HepG2 (cell line): Measurements from ENCODE around the gene ZNF254. TPM values are rescaled to one million over a fixed set of nuclear protein-coding genes. Genes with fewer than 3 reads are reported as not detected.
A peak's percentile ranks its signal among the peaks of the same experiment; 100 is the strongest.

Source experiments
- ATAC-seq: fragments of 200-7000 bp; cut with Tn5 transposase; 3 replicates; pipeline ENCODE4 v1.9.1; 2020; ENCODE audit warnings: mild to moderate bottlenecking, moderate library complexity
- BruUV-seq: library from RNA; stranded (reverse); fragments of 400-500 nt; replicated peaks from 2 replicates; lab custom pipeline; 2021; lab: Mats Ljungman, UMichigan
- CTCF ChIA-PET: fragments of 300-600 bp; formaldehyde crosslinking; extraction: SDS; loops from one replicate; lab custom pipeline; 2021; ENCODE audit warnings: low total read pairs, inconsistent platforms, low intra/inter-chr PET ratio; lab: Yijun Ruan, JAX
- POLR2A ChIA-PET: fragments of 350-600 bp; sonication (Branson Sonifier 250); formaldehyde crosslinking; loops from one replicate; lab custom pipeline; 2020; ENCODE audit warnings: antibody characterized with exemption, inconsistent platforms; lab: Yijun Ruan, JAX
- DNase-seq: peaks from one replicate; pipeline ENCODE4 v3.0.0-alpha.2; 2015; ENCODE audit warnings: low spot score
- FAIRE-seq: peaks from 3 replicates; lab custom pipeline; 2011; peaks lifted over from hg19 to GRCh38; lab: Jason Lieb, UNC
- H2AFZ ChIP-seq: one replicate; pipeline ENCODE4 v1.6.1; 2011; ENCODE audit warnings: low read length, inconsistent platforms
- H3K27ac ChIP-seq: fragments of 300-600 bp; 3 replicates; pipeline ENCODE4 v1.8.0; 2011; ENCODE audit warnings: mixed run types, mild to moderate bottlenecking, mixed read lengths, low read length, inconsistent platforms; ENCODE audit not compliant: insufficient read depth; ENCODE audit errors: extremely low read length
- H3K27me3 ChIP-seq, 2 experiments: fragments of 200-600 bp in 1 of 2; 2 replicates in 1 of 2; 3 replicates in 1 of 2; pipeline versions ENCODE4 v1.6.0 to v1.8.0; 2011; ENCODE audit warnings: low read length in 2 of 2, mild to moderate bottlenecking in 2 of 2, moderate library complexity in 2 of 2, inconsistent platforms in 1 of 2; ENCODE audit not compliant: insufficient read depth in 2 of 2, control insufficient read depth in 1 of 2
- H3K36me3 ChIP-seq, 2 experiments: fragments of 200-600 bp in 1 of 2; replicated peaks in 1 of 2; 2 replicates in 1 of 2; 3 replicates in 1 of 2; pipeline versions ENCODE4 v1.5.1 to v1.8.0; 2011; ENCODE audit warnings: low read length in 2 of 2, inconsistent platforms in 1 of 2; ENCODE audit not compliant: insufficient read depth in 2 of 2, control insufficient read depth in 1 of 2
- H3K4me1 ChIP-seq: 2 replicates; pipeline ENCODE4 v1.5.1; 2012; ENCODE audit warnings: low read length, inconsistent platforms; ENCODE audit not compliant: insufficient read depth
- H3K4me2 ChIP-seq: 2 replicates; pipeline ENCODE4 v1.6.0; 2011; ENCODE audit warnings: low read depth, low read length, inconsistent platforms
- H3K4me3 ChIP-seq, 3 experiments: fragments of 200-600 bp in 1 of 3; sonication (generic), shearing (Covaris generic) in 1 of 3; replicated peaks in 1 of 3; 2 replicates each; pipeline ENCODE4 v1.5.1; 2011 to 2016; ENCODE audit warnings: low read length in 3 of 3, inconsistent platforms in 2 of 3, low read depth in 2 of 3, mild to moderate bottlenecking in 2 of 3, control low read depth in 1 of 3, mixed read lengths in 1 of 3; ENCODE audit not compliant: insufficient read depth in 1 of 3
- H3K79me2 ChIP-seq: one replicate; pipeline ENCODE4 v1.6.1; 2011; ENCODE audit warnings: low read length, inconsistent platforms; ENCODE audit not compliant: insufficient read depth
- H3K9ac ChIP-seq: 2 replicates; pipeline ENCODE4 v1.6.0; 2011; ENCODE audit warnings: mild to moderate bottlenecking, low read depth, low read length, inconsistent platforms; ENCODE audit not compliant: insufficient read depth
- H3K9me3 ChIP-seq: 2 replicates; pipeline ENCODE4 v1.5.1; 2012; ENCODE audit warnings: mild to moderate bottlenecking, low read length
- H4K20me1 ChIP-seq: 2 replicates; pipeline ENCODE4 v1.6.0; 2011; ENCODE audit warnings: inconsistent platforms, mild to moderate bottlenecking, low read length, moderate library complexity; ENCODE audit not compliant: insufficient read depth
- FOSL2 ChIP-seq: sonication (generic); formaldehyde crosslinking; IDR thresholded peaks from 2 replicates; pipeline ENCODE4 v1.4.0; 2020; ENCODE audit warnings: missing genetic modification reagents
- FOXC1 ChIP-seq: sonication (generic); formaldehyde crosslinking; IDR thresholded peaks from 2 replicates; pipeline ENCODE4 v1.8.0; 2022; ENCODE audit warnings: mild to moderate bottlenecking, missing genetic modification reagents, borderline replicate concordance
- FOXO1 ChIP-seq: sonication (generic); formaldehyde crosslinking; IDR thresholded peaks from 2 replicates; pipeline ENCODE4 v1.4.0; 2020; ENCODE audit warnings: missing genetic modification reagents
- MTA3 ChIP-seq: sonication (generic); formaldehyde crosslinking; IDR thresholded peaks from 2 replicates; pipeline ENCODE4 v1.4.0; 2020; ENCODE audit warnings: missing genetic modification reagents
- PRPF4 ChIP-seq: fragments of 200-400 bp; formaldehyde crosslinking; IDR thresholded peaks from 2 replicates; pipeline ENCODE4 v1.6.1; 2016; ENCODE audit warnings: low read length, low read depth; ENCODE audit not compliant: poor library complexity, severe bottlenecking
- RFX3 ChIP-seq: IDR thresholded peaks from 2 replicates; pipeline ENCODE4 v1.6.1; 2016; ENCODE audit warnings: missing biosample characterization, missing genetic modification reagents
- TAF15 ChIP-seq: fragments of 200-400 bp; formaldehyde crosslinking; IDR thresholded peaks from one replicate; pipeline ENCODE4 v1.6.1; 2018; ENCODE audit warnings: mild to moderate bottlenecking, low read depth, low read length; ENCODE audit not compliant: poor library complexity, severe bottlenecking
- TBX3 ChIP-seq: fragments of 450-650 bp; IDR thresholded peaks from 2 replicates; pipeline ENCODE4 v1.6.1; 2017; ENCODE audit warnings: antibody characterized with exemption, mild to moderate bottlenecking, inconsistent platforms, borderline replicate concordance
- TSC22D2 ChIP-seq: sonication (generic); formaldehyde crosslinking; IDR thresholded peaks from 2 replicates; pipeline ENCODE4 v1.5.1; 2020; ENCODE audit warnings: missing genetic modification reagents, mild to moderate bottlenecking, borderline replicate concordance
- ZNF460 ChIP-seq: sonication (generic); formaldehyde crosslinking; IDR thresholded peaks from 2 replicates; pipeline ENCODE4 v1.5.1; 2020; ENCODE audit warnings: missing genetic modification reagents, mild to moderate bottlenecking, borderline replicate concordance
- ZNF850 ChIP-seq: sonication (generic); formaldehyde crosslinking; conservative IDR thresholded peaks from 2 replicates; pipeline ENCODE4 v1.9.0; 2021; ENCODE audit warnings: mild to moderate bottlenecking, missing genetic modification reagents
- ZSCAN9 ChIP-seq: IDR thresholded peaks from 2 replicates; pipeline ENCODE4 v1.6.1; 2016; ENCODE audit warnings: borderline replicate concordance
- WGBS: methylation state at CpG from one replicate; pipeline ENCODE4 v1.1.6; 2017; ENCODE audit warnings: low lambda C conversion rate; 5-methylcytosine and 5-hydroxymethylcytosine counted together
- in situ Hi-C: cut with HindIII; loops from 2 replicates; pipeline ENCODE4 v1.10.0; 2017; ENCODE audit warnings: low pct_unique_long_range_greater_than_20kb; ENCODE audit not compliant: extremely low pct_ligation_motif_present
- intact Hi-C: fragments of 100-400 bp; cut with micrococcal nuclease; formaldehyde crosslinking; loops from one replicate; pipeline ENCODE4 v1.10.0; 2022; ENCODE audit not compliant: unreplicated experiment
- polyA plus RNA-seq, 8 experiments: library from polyadenylated mRNA; depleted of rRNA in 3 of 8; stranded (reverse) in 7 of 8; unstranded in 1 of 8; fragments of >200 nt; fragmentation: Illumina TruSeq in 4 of 8; extraction: Trizol in 4 of 8; gene quantifications; 2 replicates each; pipeline versions ENCODE4 v1.2.1 to v1.2.3, GENCODE V29; 2011 to 2016; ENCODE audit warnings: low read depth in 4 of 8, missing spikeins in 1 of 8, mixed read lengths in 1 of 8; ENCODE audit not compliant: insufficient read depth in 1 of 8
- total RNA-seq, 5 experiments: library from RNA; depleted of rRNA; stranded (reverse); fragments of >200 nt; fragmentation: Illumina TruSeq; extraction: Trizol; gene quantifications; 2 replicates each; pipeline ENCODE4 v1.2.3, GENCODE V29; 2016; ENCODE audit warnings: low read depth in 1 of 5

The ZNF254 gene
- total and polyA plus RNA-seq, 2 of the 13 experiments (the other 11 are each of a cell fraction or from before 2014, with no cell fraction given), result 2.6 to 4.6 TPM

DNA sequence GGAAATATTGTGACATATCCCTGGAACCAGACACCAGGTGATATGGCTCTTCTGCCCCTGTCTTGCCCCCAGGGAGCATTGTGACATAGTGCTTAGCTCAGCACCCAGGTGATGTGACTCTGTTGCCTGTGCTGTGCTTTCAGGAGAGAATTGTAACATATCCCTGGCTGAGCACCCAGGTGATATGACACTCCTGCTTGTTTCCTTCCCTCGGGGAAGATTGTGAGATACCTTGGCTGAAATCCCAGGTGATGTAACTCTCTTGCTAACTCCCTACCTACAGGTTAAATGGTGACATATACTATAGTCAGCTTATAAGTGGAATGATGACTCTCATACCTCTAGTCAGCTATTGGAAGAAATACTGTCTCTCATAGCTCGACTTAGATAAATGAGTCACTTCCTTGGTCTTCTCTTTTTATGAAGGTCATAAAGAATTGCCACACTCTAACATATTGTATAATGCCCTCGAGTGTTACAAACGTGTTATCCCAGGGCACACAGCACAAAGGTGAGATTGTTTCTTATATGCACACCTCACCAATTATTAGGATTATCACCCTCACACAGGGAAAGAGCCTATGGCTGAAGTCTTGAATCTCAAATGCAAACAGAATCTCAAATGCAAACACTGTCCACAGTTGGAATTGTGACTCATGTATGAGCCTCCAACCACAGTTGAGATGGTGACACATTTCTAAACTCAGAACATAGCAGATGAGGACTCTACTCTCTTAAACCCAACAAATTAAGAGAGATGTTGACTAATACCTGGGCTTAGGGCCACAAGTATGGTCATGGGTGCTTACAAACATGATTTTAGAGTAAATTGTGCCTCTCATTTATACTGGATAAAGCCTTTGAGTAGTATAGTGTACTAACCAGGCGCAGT is 32.7 kb upstream of the ZNF254 start:
- in situ Hi-C loops, result no loop called here
- BruUV-seq, result no TSS peak
- ChIA-PET POLR2A (interaction anchor here (2.7 kb wide), 1 partner anchor 21 kb away, joined by 9 read pairs; no protein-coding TSS in a partner anchor), CTCF (no interaction called here)
- DNase-seq, result peak; percentile 66
- Histone ChIP-seq H3K27ac (no peak overlapping the region), H4K20me1 (no peaks in the 10 kb centered on the region), H2AFZ (no peak overlapping the region), H3K79me2 (no peaks in the 10 kb centered on the region), H3K4me3 (no peak overlapping the region), H3K9ac (no peak overlapping the region), H3K36me3 (peaks cover 25 to 57% of the 10 kb centered on the region in 2 experiments; a peak in 4 of 5 replicates), H3K4me2 (no peak overlapping the region), H3K9me3 (no peaks in the 10 kb centered on the region), H3K4me1 (peaks cover 12% of the 10 kb centered on the region), H3K27me3 (no peaks in the 10 kb centered on the region)
- WGBS, result 67% methylated on average over 5 of the region's 5 CpGs
- intact Hi-C loops, result no loop called here
- ATAC-seq, result peak; percentile 72
- no peak for TF ChIP-seq FOXO1 (CRISPR knock-in tag)
- TF ChIP-seq FOSL2, result peak; percentile 68
- TF ChIP-seq TSC22D2 (CRISPR knock-in tag), result no peak
- no peak for TF ChIP-seq RFX3 (CRISPR knock-in tag)
- 0 out of 2 replicates have a peak, but pooled peaks have one; percentile 9 for TF ChIP-seq TBX3
- FAIRE-seq, result no peak

DNA sequence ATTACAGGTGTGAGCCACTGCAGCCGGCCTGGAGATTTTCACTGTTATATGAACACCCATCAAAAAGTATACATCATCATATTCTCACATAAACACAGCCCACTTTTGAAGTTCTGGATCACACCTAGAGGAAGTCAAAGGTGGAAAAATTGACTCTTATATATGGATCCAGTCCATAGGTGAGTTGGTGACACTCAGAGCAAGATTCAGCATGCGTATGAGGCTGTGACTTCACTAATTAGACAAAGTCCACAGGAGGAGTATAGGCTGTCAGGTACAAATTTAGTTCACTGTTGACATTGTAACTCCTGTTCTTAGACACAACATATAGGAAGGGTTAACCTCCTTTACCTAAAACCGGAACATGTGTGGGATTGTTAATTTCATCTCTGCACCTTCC is 31.4 kb upstream of the ZNF254 start:
- no peaks in the 10 kb centered on the region for H3K9me3 ChIP-seq
- no peak overlapping the region for H3K9ac ChIP-seq
- in situ Hi-C loops, result loop anchor here (5.0 kb wide), 1 partner anchor 283 kb away; no protein-coding TSS in a partner anchor
- no peaks in the 10 kb centered on the region for H3K27me3 ChIP-seq
- no peaks in the 10 kb centered on the region for H3K79me2 ChIP-seq
- H3K4me2 ChIP-seq, result no peak overlapping the region
- BruUV-seq, result no TSS peak
- H3K4me3 ChIP-seq, result no peak overlapping the region
- DNase-seq, result no peak
- peaks cover 12% of the 10 kb centered on the region for H3K4me1 ChIP-seq
- no peak for ATAC-seq
- no peak overlapping the region for H2AFZ ChIP-seq
- FAIRE-seq, result no peak
- H4K20me1 ChIP-seq, result no peaks in the 10 kb centered on the region
- TF ChIP-seq PRPF4, result no peak
- TF ChIP-seq MTA3 (CRISPR knock-in tag), result no peak
- TF ChIP-seq ZSCAN9 (CRISPR knock-in tag), result no peak
- no peak for TF ChIP-seq TAF15
- TF ChIP-seq FOXC1 (CRISPR knock-in tag), result no peak
- no peak for TF ChIP-seq ZNF850 (CRISPR knock-in tag)
- TF ChIP-seq ZNF460 (CRISPR knock-in tag), result no peak
- TF ChIP-seq, all 625 proteins: peak for 0
- CTCF ChIA-PET, result no interaction called here
- Histone ChIP-seq H3K27ac (no peak overlapping the region), H3K36me3 (peaks cover 19 to 57% of the 10 kb centered on the region in 2 experiments; a peak in 4 of 5 replicates)
- intact Hi-C loops, result no loop called here
- POLR2A ChIA-PET, result interaction anchor here (2.7 kb wide), 1 partner anchor 22 kb away, joined by 9 read pairs; no protein-coding TSS in a partner anchor
- 96% methylated on average over 3 of the region's 3 CpGs for WGBS
